Endodermal cell (in vitro differentiated cells): ENCODE data around the gene GTF2E1. TPM values are rescaled to one million over a fixed set of nuclear protein-coding genes. Genes with fewer than 3 reads are reported as not detected.
"Not testable (repeated sequence)": the region's sequence is repeated elsewhere in the genome, so short reads cannot be mapped to it uniquely, and the experiment has no call there.

Experiments used
- DNase-seq: peaks from one replicate; pipeline ENCODE4 v3.0.0-alpha.2; 2017
- H3K27ac ChIP-seq: 2 replicates; pipeline ENCODE4 v1.5.1; 2013; ENCODE audit warnings: mild to moderate bottlenecking, low read depth, low read length, moderate library complexity
- H3K27me3 ChIP-seq: 2 replicates; pipeline ENCODE4 v1.6.1; 2013; ENCODE audit warnings: mild to moderate bottlenecking, low read length, moderate library complexity; ENCODE audit not compliant: insufficient read depth, control insufficient read depth, poor library complexity, severe bottlenecking
- H3K36me3 ChIP-seq: 2 replicates; pipeline ENCODE4 v1.7.0; 2013; ENCODE audit warnings: mild to moderate bottlenecking, low read length, moderate library complexity; ENCODE audit not compliant: control insufficient read depth, insufficient read depth
- H3K4me1 ChIP-seq: one replicate; pipeline ENCODE4 v1.7.0; 2013; ENCODE audit warnings: low read length; ENCODE audit not compliant: control insufficient read depth, insufficient read depth
- H3K4me3 ChIP-seq: 2 replicates; pipeline ENCODE4 v1.5.1; 2013; ENCODE audit warnings: mild to moderate bottlenecking, low read length, moderate library complexity
- H3K9ac ChIP-seq: 2 replicates; pipeline ENCODE4 v1.6.1; 2013; ENCODE audit warnings: mild to moderate bottlenecking, low read length, moderate library complexity; ENCODE audit not compliant: poor library complexity, severe bottlenecking; ENCODE audit errors: extremely low read depth
- H3K9me3 ChIP-seq: 2 replicates; pipeline ENCODE4 v1.6.1; 2013; ENCODE audit warnings: mild to moderate bottlenecking, low read length, moderate library complexity; ENCODE audit not compliant: control insufficient read depth
- H3K27ac Mint-ChIP-seq: 2 replicates; pipeline ENCODE4 v1.8.0; 2020; ENCODE audit warnings: mixed read lengths
- H3K27me3 Mint-ChIP-seq: 2 replicates; pipeline ENCODE4 v1.8.0; 2021; ENCODE audit warnings: mild to moderate bottlenecking, mixed read lengths; ENCODE audit not compliant: insufficient read depth
- H3K36me3 Mint-ChIP-seq: 2 replicates; pipeline ENCODE4 v1.8.0; 2020; ENCODE audit warnings: low read depth, mixed read lengths
- H3K4me1 Mint-ChIP-seq: 2 replicates; pipeline ENCODE4 v1.8.0; 2020; ENCODE audit warnings: mixed read lengths
- H3K4me3 Mint-ChIP-seq: 2 replicates; pipeline ENCODE4 v1.8.0; 2020; ENCODE audit warnings: mild to moderate bottlenecking, moderate library complexity, mixed read lengths
- H3K9me3 Mint-ChIP-seq: 2 replicates; pipeline ENCODE4 v1.8.0; 2020; ENCODE audit warnings: mild to moderate bottlenecking, mixed read lengths
- WGBS, 2 experiments: methylation state at CpG; one replicate each; pipeline versions ENCODE4 v1.1.5 to v1.1.7; 2013; ENCODE audit warnings: missing lambda C conversion rate in 2 of 2, mixed read lengths in 1 of 2; ENCODE audit not compliant: insufficient coverage in 1 of 2, insufficient read length in 1 of 2; 5-methylcytosine and 5-hydroxymethylcytosine counted together
- total RNA-seq, 2 donors: library from RNA; stranded (reverse); fragmentation: NEBNext Ultra II Directional in 1 of 2; extraction: Animal tissue kit (Norgen Biotek cat#: 25700) in 1 of 2; gene quantifications; 2 replicates in 1 of 2; 3 replicates in 1 of 2; pipeline ENCODE4 v1.2.1, GENCODE V29; 2021
- TF ChIP-seq, protein P1 (sequence below): fragments of 200-600 bp; sonication (generic); conservative IDR thresholded peaks from 2 replicates; pipeline ENCODE4 v1.5.0; 2021; ENCODE audit warnings: antibody characterized with exemption, mild to moderate bottlenecking

The GTF2E1 gene
- total RNA-seq, 2 donors from 2014 or later: 42.6 to 51.1 TPM

DNA sequence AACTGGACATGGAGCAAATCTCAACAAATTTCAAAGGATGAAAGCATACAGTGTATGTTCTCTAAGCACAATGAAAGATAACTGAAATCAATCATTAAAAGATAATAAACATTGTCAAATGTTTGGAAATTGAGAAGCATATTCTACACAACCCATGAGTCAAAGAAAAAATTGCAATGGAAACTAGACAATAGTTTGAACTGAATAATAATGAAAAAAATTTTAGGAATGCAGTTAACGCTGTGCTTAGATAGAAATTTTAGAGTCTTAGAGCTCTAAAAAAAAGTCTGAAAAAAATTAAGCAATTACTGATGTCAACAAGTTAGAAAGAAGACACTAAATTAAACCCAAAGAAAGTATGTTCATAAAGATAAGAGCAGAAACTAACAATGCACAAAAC is 15.8 kb upstream of the GTF2E1 start:
- Mint-ChIP-seq H3K36me3 (peaks cover 18% of the 10 kb centered on the region), H3K4me3 (no peak overlapping the region), H3K27me3 (no peaks in the 10 kb centered on the region), H3K9me3 (peaks cover 9% of the 10 kb centered on the region), H3K4me1 (no peaks in the 10 kb centered on the region), H3K27ac (no peak overlapping the region)
- no peaks in the 10 kb centered on the region for H3K4me1 ChIP-seq
- TF ChIP-seq, protein P1, sequence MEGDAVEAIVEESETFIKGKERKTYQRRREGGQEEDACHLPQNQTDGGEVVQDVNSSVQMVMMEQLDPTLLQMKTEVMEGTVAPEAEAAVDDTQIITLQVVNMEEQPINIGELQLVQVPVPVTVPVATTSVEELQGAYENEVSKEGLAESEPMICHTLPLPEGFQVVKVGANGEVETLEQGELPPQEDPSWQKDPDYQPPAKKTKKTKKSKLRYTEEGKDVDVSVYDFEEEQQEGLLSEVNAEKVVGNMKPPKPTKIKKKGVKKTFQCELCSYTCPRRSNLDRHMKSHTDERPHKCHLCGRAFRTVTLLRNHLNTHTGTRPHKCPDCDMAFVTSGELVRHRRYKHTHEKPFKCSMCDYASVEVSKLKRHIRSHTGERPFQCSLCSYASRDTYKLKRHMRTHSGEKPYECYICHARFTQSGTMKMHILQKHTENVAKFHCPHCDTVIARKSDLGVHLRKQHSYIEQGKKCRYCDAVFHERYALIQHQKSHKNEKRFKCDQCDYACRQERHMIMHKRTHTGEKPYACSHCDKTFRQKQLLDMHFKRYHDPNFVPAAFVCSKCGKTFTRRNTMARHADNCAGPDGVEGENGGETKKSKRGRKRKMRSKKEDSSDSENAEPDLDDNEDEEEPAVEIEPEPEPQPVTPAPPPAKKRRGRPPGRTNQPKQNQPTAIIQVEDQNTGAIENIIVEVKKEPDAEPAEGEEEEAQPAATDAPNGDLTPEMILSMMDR: no peak
- no peak for DNase-seq
- WGBS, 2 experiments: 95% methylated on average over 1 of the region's 1 CpG; no CpG with 5 or more reads in 1 of the 2 experiments
- no peak overlapping the region for H3K27ac ChIP-seq
- no peaks in the 10 kb centered on the region for H3K36me3 ChIP-seq
- H3K9me3 ChIP-seq: no peaks in the 10 kb centered on the region
- H3K4me3 ChIP-seq: no peak overlapping the region
- no peak overlapping the region for H3K9ac ChIP-seq
- H3K27me3 ChIP-seq: no peaks in the 10 kb centered on the region

DNA sequence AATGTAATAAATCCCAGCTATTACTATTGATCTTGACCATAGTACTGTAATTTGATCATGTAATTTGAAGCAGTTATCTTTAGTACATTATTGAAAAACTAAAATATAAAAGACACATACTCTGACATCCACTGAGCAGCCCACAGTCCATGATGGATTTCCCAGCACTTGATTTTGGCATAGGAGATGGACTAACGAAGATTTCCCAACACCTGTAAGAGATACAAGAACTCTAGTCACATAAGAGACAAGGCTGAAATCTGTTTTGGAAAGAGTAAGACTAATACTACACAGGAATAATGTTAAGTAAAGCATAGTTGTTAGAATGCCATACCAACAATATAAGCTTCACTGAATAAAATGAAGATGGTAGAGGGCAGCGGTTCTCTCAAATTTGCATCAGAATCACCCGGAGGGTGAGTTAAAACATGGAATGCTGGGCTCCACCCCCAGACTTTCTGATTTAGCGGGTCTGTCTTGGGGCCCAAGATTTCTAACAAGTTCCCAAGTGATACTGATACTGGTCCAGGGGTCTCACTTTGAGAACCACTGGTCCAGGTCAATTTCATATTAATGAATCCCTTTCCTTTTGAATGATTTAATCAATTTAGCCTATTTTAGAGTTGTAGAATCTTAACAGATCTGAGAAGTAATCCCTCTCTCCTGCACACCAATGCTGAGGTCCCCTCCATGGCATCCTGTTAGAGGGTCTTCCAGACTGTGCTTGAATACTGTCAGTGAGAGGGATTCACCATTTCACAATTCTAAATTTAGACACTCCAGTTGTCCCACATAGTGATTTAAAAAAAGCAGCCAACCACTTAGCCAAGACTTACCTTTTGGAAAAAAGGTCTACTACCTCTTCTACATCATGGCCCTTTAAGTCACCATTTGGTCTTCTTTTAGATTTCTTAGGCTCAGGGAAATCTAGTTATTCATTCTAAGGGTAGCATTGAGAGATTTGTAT is 11.7 kb upstream of the GTF2E1 start:
- Mint-ChIP-seq H3K9me3 (peaks cover 26% of the 10 kb centered on the region), H3K36me3 (peaks cover 6% of the 10 kb centered on the region), H3K27me3 (peaks cover 2% of the 10 kb centered on the region), H3K27ac (no peak overlapping the region), H3K4me3 (no peak overlapping the region), H3K4me1 (no peaks in the 10 kb centered on the region)
- H3K27me3 ChIP-seq: no peaks in the 10 kb centered on the region
- H3K36me3 ChIP-seq: no peaks in the 10 kb centered on the region
- H3K4me3 ChIP-seq: no peak overlapping the region
- no peak overlapping the region for H3K9ac ChIP-seq
- H3K4me1 ChIP-seq: no peaks in the 10 kb centered on the region
- 72% methylated on average over 4 of the region's 4 CpGs; no CpG with 5 or more reads in 1 of the 2 experiments for WGBS, 2 experiments
- H3K9me3 ChIP-seq: peaks cover 3% of the 10 kb centered on the region
- DNase-seq: no peak
- no peak overlapping the region for H3K27ac ChIP-seq
- TF ChIP-seq, protein P1: no peak

GRCh38 chr3:120738006-120738405 is 4.5 kb upstream of the GTF2E1 start:
- WGBS, 2 experiments: 93 to 94% methylated on average over 5 to 8 of the region's 8 CpGs
- H3K4me3 ChIP-seq, DNase-seq, H3K4me1 ChIP-seq, H3K4me1 Mint-ChIP-seq, H3K27me3 ChIP-seq, H3K27ac ChIP-seq, H3K27me3 Mint-ChIP-seq, H3K27ac Mint-ChIP-seq, H3K9ac ChIP-seq, H3K4me3 Mint-ChIP-seq: not testable (repeated sequence)
- Mint-ChIP-seq H3K9me3 (peaks cover 57% of the 10 kb centered on the region), H3K36me3 (peaks cover 35% of the 10 kb centered on the region)
- peaks cover 21% of the 10 kb centered on the region for H3K36me3 ChIP-seq
- peaks cover 30% of the 10 kb centered on the region for H3K9me3 ChIP-seq
